ACHN (cell line): ENCODE results near the gene FGFR4.

Experiments
- DNase-seq: peaks from one replicate; pipeline ENCODE4 v3.0.0-alpha.2; 2015
- in situ Hi-C: cut with HindIII; loops from 2 replicates; pipeline ENCODE4 v1.10.0; 2017; ENCODE audit warnings: low sequenced_read_pairs, low pct_ligation_motif_present, low pct_unique_long_range_greater_than_20kb

FGFR4 gene

DNA sequence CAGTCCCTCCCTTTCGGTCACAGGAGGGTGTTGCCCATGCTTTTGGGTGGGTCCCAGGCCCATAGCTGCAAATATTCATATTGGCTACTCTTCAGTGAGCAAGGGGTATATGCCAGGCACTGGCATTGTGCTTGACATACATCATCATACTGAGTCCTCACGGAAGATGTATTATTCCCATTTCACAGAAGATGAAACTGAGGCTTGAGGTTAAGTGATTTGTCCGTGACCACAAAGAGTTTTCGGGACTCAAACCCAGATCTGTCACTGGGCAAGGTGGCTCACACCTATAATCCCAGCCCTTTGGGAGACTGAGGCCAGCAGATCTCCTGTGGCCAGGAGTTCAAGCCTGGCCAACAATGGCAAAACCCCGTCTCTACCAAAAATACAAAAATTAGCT lies 6.5 kb upstream of the FGFR4 start:
- no peak for DNase-seq
- in situ Hi-C loops = no loop called here

DNA sequence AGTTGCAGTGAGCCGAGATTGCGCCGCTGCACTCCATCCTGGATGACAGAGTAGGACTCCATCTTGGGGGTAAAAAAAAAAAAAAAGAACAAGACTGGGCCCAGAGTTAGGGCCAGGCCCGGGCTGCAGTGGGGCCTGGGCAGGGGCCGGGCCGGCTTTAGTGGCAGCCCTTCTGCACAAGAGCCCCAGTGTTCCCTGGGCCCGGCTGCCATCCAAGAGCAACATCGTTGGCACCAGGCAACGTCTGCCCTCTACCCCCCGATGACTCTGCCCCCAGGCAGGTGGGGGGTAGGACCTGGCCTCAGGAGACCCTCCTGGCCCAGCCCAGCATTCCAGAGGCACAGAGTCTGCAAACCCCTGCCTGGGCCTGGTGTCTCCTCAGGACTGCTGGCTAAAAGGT lies 4.9 kb upstream of the FGFR4 start:
- in situ Hi-C loops = no loop called here
- DNase-seq = no peak

DNA sequence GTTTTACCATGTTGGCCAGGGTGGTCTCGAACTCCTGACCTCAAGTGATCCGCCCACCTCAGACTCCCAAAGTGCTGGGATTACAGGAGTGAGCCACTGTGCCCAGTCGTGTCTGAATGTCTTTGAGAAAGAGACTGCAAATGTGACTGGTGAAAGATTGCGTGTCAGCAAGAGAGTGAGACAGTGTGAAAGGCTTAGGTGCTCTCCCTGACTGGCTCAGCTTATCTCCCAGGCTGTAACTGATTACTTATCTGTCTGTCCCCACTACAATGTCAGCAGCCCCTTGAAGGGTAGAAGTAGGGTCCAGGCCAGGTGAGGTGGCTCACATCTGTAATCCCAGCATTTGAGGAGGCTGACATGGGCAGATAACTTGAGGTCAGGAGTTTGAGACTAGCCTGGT lies 3.4 kb upstream of the FGFR4 start:
- no peak for DNase-seq
- in situ Hi-C loops = no loop called here

DNA sequence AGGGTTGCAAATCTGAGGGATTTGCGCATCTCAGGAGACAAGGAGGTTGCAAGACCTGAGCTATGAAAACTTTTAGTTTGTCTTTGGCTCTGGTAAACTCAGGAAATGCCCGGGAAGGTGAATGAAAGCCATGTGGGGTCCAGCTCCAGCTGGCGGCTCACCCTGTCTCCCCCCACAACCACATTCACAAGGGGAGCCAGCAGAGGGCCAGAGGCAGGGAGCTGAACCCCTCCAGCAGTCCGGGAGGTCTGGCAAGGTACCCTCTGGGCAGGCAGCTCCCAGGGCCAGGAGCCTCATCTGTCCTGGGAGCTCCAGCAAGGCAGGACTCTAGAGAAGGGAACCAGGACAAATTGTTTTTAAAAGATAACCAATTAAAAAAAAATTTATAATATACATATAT lies 2.5 kb upstream of the FGFR4 start:
- DNase-seq = no peak
- in situ Hi-C loops = no loop called here

DNA sequence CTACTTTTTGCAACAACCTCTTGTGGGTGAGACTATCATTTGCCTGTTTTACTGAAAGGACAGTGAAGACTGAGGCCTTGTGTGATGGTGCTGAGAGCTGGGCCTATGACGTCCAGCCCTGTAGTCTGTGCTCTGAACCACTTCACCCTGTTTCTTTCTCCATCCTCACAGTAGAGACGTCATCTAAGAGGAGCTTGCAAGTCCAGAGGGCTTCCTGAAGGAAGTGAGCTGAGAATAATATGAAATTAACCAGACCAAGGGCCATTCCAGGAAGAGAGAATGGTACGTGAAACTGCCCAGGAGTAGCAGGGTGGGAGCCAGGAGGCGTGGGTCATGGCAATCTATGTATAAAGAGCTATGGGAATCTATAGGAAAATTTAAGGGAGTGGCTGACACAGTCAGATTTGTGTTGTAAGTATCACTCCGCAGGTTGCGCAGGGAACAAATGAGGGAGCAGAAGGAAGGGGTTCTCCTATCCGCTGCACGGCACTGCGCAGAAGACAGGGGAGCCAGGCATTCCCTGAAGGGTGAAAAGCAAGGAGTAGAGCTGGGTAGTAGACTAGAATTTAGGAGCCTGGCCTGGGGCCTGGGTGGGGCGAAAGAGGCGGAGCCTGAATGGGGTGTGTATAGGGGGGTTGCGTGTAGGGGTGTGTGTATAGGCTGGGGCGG lies 596 bp upstream of the FGFR4 start:
- DNase-seq = no peak
- in situ Hi-C loops = no loop called here

GRCh38 chr5:177087398-177088005 lies 787 bp downstream of the FGFR4 start:
- in situ Hi-C loops = no loop called here
- DNase-seq = peak; percentile 10

DNA sequence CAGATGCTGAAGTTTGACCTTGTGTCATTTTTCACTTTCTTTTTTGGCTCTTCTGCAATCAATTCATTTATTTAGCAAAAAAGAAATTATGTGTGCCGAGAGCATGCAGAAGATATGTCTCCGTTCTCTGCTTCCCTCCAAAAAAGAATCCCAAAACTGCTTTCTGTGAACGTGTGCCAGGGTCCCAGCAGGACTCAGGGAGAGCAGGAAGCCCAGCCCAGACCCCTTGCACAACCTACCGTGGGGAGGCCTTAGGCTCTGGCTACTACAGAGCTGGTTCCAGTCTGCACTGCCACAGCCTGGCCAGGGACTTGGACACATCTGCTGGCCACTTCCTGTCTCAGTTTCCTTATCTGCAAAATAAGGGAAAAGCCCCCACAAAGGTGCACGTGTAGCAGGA lies 2.4 kb downstream of the FGFR4 start:
- no peak for DNase-seq
- in situ Hi-C loops = no loop called here

GRCh38 chr5:177089825-177090641 lies 3.3 kb downstream of the FGFR4 start:
- no peak for DNase-seq
- in situ Hi-C loops = no loop called here

DNA sequence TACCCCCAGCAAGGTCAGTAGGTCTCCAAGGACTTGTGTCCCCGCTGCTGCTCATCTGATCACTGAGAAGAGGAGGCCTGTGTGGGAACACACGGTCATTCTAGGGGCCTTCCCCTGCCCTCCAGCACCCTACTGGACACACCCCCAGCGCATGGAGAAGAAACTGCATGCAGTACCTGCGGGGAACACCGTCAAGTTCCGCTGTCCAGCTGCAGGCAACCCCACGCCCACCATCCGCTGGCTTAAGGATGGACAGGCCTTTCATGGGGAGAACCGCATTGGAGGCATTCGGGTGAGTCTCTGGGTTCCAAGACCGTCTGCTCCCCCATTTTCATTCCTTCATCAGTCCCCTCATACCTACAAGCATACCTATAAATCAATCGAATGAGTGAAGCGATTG lies 4.1 kb downstream of the FGFR4 start:
- in situ Hi-C loops = no loop called here
- DNase-seq = no peak

- no peak for DNase-seq
- in situ Hi-C loops = no loop called here
Measured at GRCh38 chr5:177091232-177091631, 4.5 kb downstream of the FGFR4 start.

GRCh38 chr5:177092178-177093081 lies 5.7 kb downstream of the FGFR4 start:
- DNase-seq = no peak
- in situ Hi-C loops = no loop called here

DNA sequence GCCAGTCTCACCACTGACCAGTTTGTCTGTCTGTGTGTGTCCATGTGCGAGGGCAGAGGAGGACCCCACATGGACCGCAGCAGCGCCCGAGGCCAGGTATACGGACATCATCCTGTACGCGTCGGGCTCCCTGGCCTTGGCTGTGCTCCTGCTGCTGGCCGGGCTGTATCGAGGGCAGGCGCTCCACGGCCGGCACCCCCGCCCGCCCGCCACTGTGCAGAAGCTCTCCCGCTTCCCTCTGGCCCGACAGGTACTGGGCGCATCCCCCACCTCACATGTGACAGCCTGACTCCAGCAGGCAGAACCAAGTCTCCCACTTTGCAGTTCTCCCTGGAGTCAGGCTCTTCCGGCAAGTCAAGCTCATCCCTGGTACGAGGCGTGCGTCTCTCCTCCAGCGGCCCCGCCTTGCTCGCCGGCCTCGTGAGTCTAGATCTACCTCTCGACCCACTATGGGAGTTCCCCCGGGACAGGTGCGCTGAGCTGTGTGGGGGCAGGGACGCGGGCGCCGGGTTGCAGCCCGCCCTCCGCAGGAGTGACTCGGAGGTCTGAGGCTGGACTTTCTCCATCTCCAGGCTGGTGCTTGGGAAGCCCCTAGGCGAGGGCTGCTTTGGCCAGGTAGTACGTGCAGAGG lies 6.5 kb downstream of the FGFR4 start:
- in situ Hi-C loops = no loop called here
- DNase-seq = no peak

DNA sequence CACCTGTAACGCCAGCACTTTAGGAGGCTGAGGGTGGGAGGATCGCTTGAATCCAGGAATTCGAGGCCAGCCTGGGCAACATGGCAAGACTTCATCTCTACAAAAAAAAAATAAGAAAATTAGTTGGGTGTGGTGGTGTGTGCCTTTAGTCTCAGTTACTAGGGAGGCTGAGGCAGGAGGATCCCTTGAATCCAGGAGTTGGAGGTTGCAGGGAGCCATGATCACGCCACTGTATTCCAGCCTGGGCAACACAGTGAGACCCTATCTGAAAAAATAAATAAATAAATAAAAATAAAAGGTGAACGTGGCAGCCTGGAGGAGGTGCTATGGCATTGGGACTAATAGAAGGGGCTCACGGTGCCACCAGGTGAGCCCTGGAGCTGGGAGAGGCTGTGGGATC lies 7.1 kb downstream of the FGFR4 start:
- in situ Hi-C loops = no loop called here
- no peak for DNase-seq

GRCh38 chr5:177094224-177095087 lies 7.7 kb downstream of the FGFR4 start:
- in situ Hi-C loops = no loop called here
- DNase-seq = no peak

- in situ Hi-C loops = no loop called here
Measured at GRCh38 chr5:177095088-177095669, 8.5 kb downstream of the FGFR4 start.

DNA sequence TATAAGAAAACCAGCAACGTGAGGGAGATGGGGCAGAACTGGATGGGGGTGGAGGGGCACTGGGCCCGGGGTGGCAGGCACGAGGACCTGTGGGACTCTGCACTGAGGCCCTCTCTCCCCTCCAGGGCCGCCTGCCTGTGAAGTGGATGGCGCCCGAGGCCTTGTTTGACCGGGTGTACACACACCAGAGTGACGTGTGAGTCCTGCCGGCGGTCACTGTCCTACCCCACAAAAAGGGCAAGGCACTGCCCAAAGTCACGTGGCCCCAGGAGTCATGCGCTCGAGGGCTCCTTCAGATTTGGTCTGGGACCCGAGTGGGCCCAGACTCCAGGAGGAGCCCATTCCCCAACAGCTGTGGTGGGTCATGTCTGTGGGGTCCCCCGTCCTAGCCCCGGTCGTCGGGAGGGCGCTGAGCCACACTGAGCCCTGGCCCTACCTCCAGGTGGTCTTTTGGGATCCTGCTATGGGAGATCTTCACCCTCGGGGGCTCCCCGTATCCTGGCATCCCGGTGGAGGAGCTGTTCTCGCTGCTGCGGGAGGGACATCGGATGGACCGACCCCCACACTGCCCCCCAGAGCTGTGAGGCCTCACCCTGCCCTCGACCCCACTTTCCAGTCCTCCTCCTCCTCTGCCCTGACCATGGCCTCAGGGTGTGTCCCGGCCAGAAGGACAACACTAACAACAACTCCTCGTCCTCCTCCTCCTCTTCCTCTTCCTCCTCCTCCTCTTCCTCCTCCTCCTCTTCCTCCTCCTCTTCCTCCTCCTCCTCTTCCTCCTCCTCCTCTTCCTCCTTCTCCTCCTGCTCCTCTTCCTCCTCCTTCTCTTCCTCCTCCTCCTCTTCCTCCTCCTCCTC lies 9.7 kb downstream of the FGFR4 start:
- no peak for DNase-seq
- in situ Hi-C loops = no loop called here

More at GRCh38 chr5:177095088-177095669, 8.5 kb downstream of the FGFR4 start:
- no peak for DNase-seq
